Fibroblast of skin of right quadriceps (primary cell): Measurements from ENCODE around the gene NCAPH2.
A peak's percentile ranks its signal among the peaks of the same experiment; 100 is the strongest.
"Not testable (repeated sequence)": the region's sequence is repeated elsewhere in the genome, so short reads cannot be mapped to it uniquely, and the experiment has no call there.

Experiments
- DNase-seq: peaks from one replicate; pipeline ENCODE4 v3.0.0-alpha.2; 2013

NCAPH2 gene

GRCh38 chr22:50531546-50531961 is 23.5 kb downstream of the NCAPH2 start:
- no peak for DNase-seq

DNA sequence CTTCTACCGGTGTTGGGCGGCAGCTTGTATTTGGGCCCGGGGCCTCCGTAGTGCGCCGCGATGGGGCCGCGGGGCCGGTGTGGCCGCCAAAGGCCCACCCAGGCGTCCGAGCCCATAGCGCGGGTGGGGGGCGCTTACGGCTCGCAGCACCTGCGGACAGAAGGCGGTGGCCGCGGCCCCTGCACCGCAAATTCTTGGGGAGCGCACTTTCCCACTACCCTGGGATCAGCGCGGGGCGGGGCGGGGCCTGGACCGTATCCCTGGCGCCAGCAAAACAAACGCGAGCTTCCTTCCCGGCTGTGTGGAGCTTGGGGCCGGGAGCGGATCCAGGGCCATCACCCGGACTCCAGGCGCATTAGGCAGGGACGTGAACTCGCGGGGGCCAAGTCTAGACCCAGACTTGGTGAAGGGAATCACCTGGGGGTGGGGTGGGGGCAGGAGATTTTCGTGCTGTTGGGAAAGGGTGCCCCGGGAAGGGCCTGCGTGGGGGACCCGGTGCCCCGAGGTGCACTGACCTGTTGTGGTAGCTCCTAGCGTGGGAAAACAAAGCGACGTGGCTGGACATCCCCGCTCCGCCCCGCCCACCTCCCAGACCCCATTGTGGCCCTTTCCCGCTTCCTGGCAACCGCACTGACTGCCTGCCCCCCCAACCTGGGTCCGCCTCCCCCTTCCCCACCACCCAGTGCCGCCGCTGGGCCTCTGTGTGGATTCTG is 24.1 kb downstream of the NCAPH2 start:
- DNase-seq = peak; percentile 45

DNA sequence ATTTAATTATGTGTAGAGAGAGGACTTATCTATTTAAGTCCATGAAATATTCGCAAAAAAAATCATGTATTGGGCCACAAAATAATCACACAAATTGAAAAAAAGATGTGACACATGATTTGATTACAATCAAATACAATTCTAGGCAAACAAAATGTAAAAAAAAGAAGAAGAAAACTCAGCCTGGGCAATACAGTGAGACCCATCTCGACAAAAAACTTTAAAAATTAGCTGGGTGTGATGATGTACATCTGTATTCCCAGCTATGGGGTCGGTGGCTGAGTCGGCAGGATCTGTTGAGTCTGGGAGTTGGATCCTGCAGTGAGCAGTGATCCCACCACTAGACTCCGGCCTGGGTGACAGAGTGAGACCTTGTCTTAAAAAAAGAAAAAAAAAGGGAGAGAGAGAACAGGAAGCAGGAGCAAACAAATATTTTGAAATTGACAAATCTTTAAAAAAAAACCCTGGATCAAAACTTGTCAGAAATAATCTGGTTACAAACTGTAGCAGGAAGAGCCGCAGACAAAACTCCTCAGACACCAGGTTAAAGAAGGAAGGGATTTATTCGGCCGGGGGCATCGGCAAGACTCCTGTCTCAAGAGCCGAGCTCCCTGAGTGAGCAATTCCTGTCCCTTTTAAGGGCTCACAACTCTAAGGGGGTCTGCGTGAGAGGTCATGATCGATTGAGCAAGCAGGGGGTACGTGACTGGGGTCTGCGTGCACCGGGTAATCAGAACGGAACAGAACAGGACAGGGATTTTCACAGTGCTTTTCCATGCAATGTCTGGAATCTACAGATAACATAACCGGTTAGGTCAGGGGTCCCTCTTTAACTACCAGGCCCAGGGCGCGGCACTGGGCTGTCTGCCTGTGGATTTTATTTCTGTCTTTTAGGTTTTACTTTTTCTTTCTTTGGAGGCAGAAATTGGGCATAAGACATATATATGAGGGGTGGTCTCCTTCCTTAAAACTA is 25.1 kb downstream of the NCAPH2 start:
- no peak for DNase-seq

DNA sequence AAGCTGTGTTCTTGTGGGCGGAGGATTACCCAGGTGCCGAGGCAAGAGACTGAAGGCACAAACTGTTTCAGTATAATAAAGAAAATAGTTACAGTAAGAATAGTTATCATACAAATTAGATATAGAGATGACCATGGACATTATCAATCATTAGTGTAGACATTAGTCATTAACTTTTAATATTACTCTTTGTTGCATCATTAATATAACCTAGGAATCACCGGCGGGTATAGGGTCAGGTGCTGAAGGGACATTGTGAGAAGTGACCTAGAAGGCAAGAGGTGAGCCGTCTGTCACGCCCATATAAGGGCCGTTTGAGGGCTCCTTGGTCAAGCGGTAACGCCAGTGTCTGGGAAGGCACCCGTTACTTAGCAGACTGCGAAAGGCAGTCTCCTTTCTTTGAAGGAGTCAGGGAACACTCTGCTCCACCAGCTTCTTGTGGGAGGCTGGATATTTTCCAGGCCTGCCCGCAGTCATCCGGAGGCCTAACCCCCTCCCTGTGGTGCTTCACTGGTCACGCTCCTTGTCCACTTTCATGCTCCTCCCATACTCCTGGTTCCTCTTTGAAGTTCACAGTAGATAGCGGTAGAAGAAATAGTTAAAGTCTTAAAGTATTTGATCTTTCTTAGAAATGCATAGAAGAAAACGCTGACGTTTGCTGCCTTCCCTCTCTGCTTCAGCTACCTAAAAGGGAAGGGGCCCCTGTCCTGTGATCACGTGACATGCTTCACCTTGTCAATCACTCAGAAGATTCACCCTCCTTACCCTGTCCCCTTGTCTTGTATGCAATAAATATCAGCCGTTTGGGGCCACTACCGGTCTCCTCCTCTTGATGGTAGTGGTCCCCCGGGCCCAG is 26.1 kb downstream of the NCAPH2 start:
- not testable (repeated sequence) for DNase-seq

- DNase-seq = no peak
Observed at GRCh38 chr22:50535113-50535512, 27.1 kb downstream of the NCAPH2 start.

GRCh38 chr22:50536226-50536625 is 28.2 kb downstream of the NCAPH2 start:
- DNase-seq = no peak

- no peak for DNase-seq
Observed at GRCh38 chr22:50537765-50538164, 29.7 kb downstream of the NCAPH2 start.

DNA sequence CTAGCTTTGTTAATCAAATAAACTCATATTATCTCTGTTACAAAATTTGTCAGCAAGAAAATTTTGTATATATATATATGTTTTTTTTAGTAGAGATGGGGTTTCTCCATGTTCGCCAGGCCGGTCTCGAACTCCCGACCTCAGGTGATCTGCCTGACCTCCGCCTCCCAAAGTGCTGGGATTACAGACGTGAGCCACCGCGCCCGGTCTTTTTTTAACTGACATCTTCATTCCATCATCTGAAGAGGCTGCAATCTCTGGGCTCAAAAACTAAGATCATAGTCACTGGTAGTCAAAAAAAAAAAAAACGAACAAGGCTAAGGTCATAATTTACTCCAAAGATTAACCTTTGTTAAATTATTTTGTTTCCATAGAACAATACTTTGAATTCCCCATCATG is 32.4 kb downstream of the NCAPH2 start:
- DNase-seq = no peak

DNA sequence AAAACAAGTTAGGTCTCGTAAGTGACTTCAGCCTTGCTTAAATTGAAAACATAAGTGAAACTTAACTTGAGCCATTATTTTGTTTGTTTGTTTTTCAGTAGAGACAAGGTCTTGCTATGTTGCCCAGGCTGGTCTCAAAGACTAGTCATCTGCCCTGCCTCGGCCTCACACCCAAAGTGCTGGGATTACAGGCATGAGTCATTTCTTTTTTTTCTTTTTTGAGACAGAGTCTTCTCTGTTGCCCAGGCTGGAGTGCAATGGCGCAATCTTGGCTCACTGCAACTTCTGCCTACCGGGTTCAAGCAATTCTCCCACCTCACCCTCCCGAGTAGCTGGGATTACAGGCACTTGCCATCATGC is 33.6 kb downstream of the NCAPH2 start:
- peak; percentile 82 for DNase-seq

GRCh38 chr22:50542416-50542927 is 34.4 kb downstream of the NCAPH2 start:
- DNase-seq = no peak

DNA sequence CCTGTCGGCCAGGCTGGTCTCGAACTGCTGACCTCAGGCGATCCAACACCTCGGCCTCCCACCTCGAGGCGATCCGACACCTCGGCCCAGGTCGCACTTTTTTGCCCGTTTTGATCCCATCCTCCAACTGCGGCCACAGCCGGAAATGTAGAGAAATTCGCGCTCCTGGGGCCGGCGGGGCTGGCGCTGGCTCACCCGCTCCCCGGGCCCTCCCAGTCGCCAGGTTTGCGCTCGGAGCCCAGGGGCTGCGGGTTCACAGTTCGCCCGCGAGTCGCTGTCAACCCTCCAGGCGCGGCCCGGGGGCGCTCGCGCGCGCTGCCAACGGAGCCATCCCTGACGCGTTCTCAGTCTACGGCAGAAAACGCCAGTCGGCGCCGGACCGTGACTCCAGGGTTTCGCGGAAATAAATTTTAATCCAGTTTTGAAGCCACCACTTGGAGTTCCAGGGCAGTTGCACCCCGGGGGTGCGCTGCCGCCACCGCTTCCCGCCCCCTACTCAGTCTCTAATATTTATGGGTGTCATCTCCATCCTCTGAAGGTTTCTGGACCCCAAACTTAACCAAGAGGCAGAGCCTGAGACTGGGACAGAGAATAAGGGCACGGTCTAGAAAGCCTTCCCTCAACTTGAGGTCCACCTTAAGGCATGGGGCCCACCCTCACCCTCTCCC is 36.2 kb downstream of the NCAPH2 start:
- DNase-seq = peak; percentile 59

DNA sequence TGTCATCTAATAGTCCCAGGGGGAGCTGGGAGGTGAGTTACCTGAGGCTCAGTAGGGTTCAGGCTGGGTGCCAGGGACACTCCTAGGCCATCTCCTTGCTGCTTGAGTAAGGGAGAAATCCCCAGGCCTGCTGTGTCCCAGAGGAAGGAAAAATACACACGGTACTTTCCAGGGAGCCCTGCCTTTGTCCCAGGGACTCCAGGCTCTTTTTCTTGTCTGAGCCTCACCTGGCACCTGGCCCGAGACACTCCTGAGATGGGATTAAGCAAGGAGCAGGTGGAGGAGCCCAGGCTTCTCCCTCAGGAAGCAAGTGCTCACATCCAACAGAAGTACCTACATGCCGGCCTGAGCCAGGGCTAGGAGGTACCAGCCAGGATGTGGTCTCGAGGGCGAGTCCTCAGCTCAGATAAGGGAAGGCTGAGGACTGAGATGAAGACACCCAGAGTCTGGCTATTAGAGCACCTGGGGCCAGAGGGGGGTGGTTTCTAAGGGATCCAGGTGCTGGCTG is 36.8 kb downstream of the NCAPH2 start:
- DNase-seq = no peak

- DNase-seq = peak; percentile 69
Observed at GRCh38 chr22:50545522-50546325, 37.7 kb downstream of the NCAPH2 start, which contains the start of gene KLHDC7B. KLHDC7B (plus strand) TSS chr22:50545899; CDS start chr22:50546244, 345 bp downstream.

DNA sequence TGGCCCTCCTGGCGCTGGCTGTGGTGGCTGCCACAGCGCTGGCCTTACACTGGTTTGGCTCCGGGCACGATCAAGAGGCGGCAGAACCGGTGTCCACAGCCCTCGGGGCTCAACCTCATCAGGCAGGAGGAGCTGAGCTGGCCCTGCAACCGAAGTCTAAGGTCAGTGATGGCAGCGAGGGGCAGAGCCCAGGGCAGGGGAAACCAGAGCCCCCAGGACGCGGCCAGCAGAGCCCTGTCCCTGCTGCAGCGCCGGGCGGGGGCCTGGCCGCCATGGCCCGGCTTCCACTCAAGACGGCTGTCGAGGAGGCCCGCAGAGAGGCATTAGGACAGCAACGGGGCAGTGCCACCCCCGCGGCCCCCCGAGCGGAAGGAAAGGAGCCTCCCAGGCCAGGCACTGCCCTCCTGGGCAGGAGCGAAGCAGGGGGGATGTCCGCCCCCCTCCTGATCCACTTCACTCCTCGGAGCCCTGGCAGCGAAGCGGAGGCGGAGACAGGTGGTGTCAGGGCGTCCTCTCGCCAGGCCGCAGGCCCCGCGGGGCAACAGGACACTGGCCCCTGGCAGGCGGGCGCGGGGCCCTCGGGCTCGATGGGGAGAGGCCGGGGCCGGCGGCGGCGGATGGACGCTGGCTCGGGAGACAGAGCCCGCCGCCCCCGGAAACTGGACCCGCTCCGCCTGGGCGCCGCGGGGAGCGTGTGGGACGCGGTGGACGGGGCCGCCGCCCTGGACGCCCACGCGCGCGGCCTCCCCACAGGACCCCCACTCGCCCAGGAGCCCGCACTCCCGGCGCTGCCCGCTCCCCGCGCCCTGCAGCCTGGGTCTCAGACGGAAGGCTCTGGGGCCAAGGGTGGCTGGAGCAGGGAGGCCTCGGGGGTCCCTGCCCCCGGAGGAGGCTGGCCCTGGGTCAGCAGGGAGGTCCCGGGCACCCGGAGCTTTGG is 38.6 kb downstream of the NCAPH2 start:
- no peak for DNase-seq

DNA sequence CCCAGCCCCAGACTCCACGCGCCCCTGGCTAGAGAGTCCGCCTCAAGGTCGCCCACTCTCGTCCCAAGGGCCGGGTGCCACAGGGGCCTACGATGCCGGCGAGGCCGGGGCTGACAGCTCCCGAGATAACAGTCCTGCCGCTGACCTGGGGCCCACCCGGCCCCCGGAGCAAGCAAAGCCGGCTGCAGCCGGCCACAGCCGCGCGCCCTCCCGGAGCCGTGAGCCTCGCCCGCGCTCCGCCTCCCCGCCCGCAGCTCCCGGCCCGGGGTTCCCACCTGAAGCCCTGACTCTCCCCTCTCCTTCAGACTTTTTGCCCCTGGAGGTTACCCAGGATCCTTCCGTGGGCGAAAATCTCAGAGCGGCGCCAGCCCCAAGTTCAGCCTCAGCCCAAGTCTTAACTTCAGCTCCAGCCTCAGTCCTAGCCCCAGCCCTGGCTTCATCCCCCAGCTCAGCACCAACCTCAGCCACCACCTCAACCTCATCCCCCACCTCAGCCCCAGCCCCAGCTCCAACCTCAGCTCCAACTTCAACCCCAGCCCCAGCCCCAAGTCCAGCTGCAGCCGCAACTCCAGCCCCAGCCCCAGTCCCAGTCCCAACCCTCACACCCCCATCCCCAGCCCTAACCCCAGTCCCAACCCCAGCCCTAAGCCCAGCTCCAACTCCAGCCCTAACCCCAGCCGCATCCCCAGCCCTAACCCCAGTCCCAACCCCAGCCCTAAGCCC is 39.4 kb downstream of the NCAPH2 start:
- DNase-seq = no peak

GRCh38 chr22:50548040-50548920 is 40.3 kb downstream of the NCAPH2 start:
- no peak for DNase-seq

GRCh38 chr22:50548921-50549790 is 41.1 kb downstream of the NCAPH2 start:
- DNase-seq = no peak
